ENCODE measurements around the gene RIOX2.

DNA sequence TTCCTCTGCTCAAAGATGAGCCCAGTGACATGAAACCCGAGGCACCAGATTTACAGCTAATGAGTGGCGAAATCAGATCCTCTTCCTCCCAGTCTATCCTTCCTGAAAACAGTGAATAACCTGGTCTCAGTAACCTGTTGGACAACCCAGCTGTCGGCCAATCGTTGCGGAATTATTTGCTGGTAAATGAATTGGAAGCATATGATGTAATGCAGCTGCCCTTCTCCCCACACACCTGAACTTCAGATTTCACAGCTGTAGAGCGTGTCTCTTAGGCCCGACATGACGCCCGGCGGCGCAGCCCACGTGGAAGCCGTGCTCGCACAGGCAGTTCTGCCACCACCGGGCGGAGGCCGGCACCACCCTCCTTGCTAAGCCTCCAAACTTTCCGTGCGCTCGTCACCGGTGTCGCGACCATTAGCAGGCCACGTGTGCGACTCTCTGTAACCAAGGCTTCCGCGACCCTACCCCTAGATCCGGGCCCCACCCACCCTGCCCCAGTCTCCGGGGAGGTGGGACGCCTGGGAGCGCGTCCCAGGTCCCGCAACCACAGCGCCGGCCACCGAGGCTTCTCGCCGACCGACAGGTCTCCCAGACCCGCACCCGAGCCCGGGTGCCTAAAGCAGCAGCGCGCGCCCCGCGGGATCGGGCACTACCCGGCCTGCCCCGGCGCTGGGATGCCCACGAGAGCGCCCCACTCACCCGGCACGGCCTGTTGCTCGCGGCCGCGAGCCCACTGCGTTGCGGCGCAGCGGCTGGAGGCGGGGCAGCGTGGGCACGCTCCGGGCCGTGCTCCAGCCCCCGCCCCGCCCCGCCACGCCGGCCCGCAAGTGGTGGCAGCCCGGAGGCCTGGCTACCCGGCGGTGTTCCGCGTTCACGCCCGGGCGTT is at the start of gene RIOX2:
- TF ChIP-seq EZH2 (IDR thresholded peaks at IDR 0.05; ENCODE audit: borderline replicate concordance, low read length): no peak
- TF ChIP-seq, protein P1, sequence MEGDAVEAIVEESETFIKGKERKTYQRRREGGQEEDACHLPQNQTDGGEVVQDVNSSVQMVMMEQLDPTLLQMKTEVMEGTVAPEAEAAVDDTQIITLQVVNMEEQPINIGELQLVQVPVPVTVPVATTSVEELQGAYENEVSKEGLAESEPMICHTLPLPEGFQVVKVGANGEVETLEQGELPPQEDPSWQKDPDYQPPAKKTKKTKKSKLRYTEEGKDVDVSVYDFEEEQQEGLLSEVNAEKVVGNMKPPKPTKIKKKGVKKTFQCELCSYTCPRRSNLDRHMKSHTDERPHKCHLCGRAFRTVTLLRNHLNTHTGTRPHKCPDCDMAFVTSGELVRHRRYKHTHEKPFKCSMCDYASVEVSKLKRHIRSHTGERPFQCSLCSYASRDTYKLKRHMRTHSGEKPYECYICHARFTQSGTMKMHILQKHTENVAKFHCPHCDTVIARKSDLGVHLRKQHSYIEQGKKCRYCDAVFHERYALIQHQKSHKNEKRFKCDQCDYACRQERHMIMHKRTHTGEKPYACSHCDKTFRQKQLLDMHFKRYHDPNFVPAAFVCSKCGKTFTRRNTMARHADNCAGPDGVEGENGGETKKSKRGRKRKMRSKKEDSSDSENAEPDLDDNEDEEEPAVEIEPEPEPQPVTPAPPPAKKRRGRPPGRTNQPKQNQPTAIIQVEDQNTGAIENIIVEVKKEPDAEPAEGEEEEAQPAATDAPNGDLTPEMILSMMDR (IDR thresholded peaks at IDR 0.05; ENCODE audit: low read length): no peak

Measured in OCI-LY1 (cell line).